Measurements from ENCODE around the gene ZNF490. TPM values are rescaled to one million over a fixed set of nuclear protein-coding genes. Genes with fewer than 3 reads are reported as not detected.
"Not testable (repeated sequence)": the region's sequence is repeated elsewhere in the genome, so short reads cannot be mapped to it uniquely, and the experiment has no call there.

Gene ZNF490
- total RNA-seq, 1 donor = 8.7 TPM

GRCh38 chr19:12647047-12647446 is 36.4 kb upstream of the ZNF490 start:
- Histone ChIP-seq H3K79me2 (ENCODE audit: insufficient read depth, low read length) (no peaks in the 10 kb centered on the region), H3K4me3 (ENCODE audit: insufficient read depth, low read length) (no peak overlapping the region), H2AFZ (ENCODE audit: low read length) (no peak overlapping the region), H3K4me2 (ENCODE audit: insufficient read depth, low read length) (no peak overlapping the region), H3K36me3 (ENCODE audit: insufficient read depth, low read length) (no peaks in the 10 kb centered on the region), H4K20me1 (ENCODE audit: insufficient read depth, low read length) (no peaks in the 10 kb centered on the region), H3K4me1 (ENCODE audit: insufficient read depth, low read length) (no peaks in the 10 kb centered on the region), H3K9me3 (ENCODE audit: low read depth, low read length) (no peaks in the 10 kb centered on the region), H3K27ac (ENCODE audit: low read depth, low read length) (no peak overlapping the region), H3K27me3 (ENCODE audit: insufficient read depth, low read length) (no peaks in the 10 kb centered on the region)
- no peak for TF ChIP-seq CTCF (IDR thresholded peaks at IDR 0.05; ENCODE audit: extremely low read depth, low read depth, low read length)
- no peak for DNase-seq (ENCODE audit: insufficient read length, low spot score, missing footprints)

GRCh38 chr19:12646551-12646950 is 35.9 kb upstream of the ZNF490 start:
- H3K4me2 ChIP-seq (ENCODE audit: insufficient read depth, low read length) = no peak overlapping the region
- H4K20me1 ChIP-seq (ENCODE audit: insufficient read depth, low read length) = no peaks in the 10 kb centered on the region
- TF ChIP-seq CTCF (IDR thresholded peaks at IDR 0.05; ENCODE audit: extremely low read depth, low read depth, low read length) = no peak
- no peaks in the 10 kb centered on the region for H3K36me3 ChIP-seq (ENCODE audit: insufficient read depth, low read length)
- H3K9me3 ChIP-seq (ENCODE audit: low read depth, low read length) = no peaks in the 10 kb centered on the region
- no peak overlapping the region for H3K4me3 ChIP-seq (ENCODE audit: insufficient read depth, low read length)
- H2AFZ ChIP-seq (ENCODE audit: low read length) = no peak overlapping the region
- peak; percentile 47 for DNase-seq (ENCODE audit: insufficient read length, low spot score, missing footprints)
- H3K79me2 ChIP-seq (ENCODE audit: insufficient read depth, low read length) = no peaks in the 10 kb centered on the region
- no peaks in the 10 kb centered on the region for H3K27me3 ChIP-seq (ENCODE audit: insufficient read depth, low read length)
- H3K27ac ChIP-seq (ENCODE audit: low read depth, low read length) = no peak overlapping the region
- H3K4me1 ChIP-seq (ENCODE audit: insufficient read depth, low read length) = no peaks in the 10 kb centered on the region

GRCh38 chr19:12643716-12644115 is 33.1 kb upstream of the ZNF490 start:
- not testable (repeated sequence) for H3K9me3 ChIP-seq (ENCODE audit: low read depth, low read length); H3K27ac ChIP-seq (ENCODE audit: low read depth, low read length); H3K27me3 ChIP-seq (ENCODE audit: insufficient read depth, low read length); H3K36me3 ChIP-seq (ENCODE audit: insufficient read depth, low read length); H3K4me1 ChIP-seq (ENCODE audit: insufficient read depth, low read length); H2AFZ ChIP-seq (ENCODE audit: low read length); H4K20me1 ChIP-seq (ENCODE audit: insufficient read depth, low read length); H3K79me2 ChIP-seq (ENCODE audit: insufficient read depth, low read length); DNase-seq (ENCODE audit: insufficient read length, low spot score, missing footprints); H3K4me2 ChIP-seq (ENCODE audit: insufficient read depth, low read length); H3K4me3 ChIP-seq (ENCODE audit: insufficient read depth, low read length)

- DNase-seq (ENCODE audit: insufficient read length, low spot score, missing footprints) = peak; percentile 56
- Histone ChIP-seq H4K20me1 (ENCODE audit: insufficient read depth, low read length) (no peaks in the 10 kb centered on the region), H3K4me1 (ENCODE audit: insufficient read depth, low read length) (no peaks in the 10 kb centered on the region), H3K27ac (ENCODE audit: low read depth, low read length) (no peak overlapping the region), H3K4me3 (ENCODE audit: insufficient read depth, low read length) (no peak overlapping the region), H3K4me2 (ENCODE audit: insufficient read depth, low read length) (no peak overlapping the region), H3K36me3 (ENCODE audit: insufficient read depth, low read length) (no peaks in the 10 kb centered on the region), H3K79me2 (ENCODE audit: insufficient read depth, low read length) (no peaks in the 10 kb centered on the region), H2AFZ (ENCODE audit: low read length) (no peak overlapping the region), H3K27me3 (ENCODE audit: insufficient read depth, low read length) (no peaks in the 10 kb centered on the region), H3K9me3 (ENCODE audit: low read depth, low read length) (no peaks in the 10 kb centered on the region)
- TF ChIP-seq CTCF (IDR thresholded peaks at IDR 0.05; ENCODE audit: extremely low read depth, low read depth, low read length) = no peak
These were observed 31.9 kb upstream of the ZNF490 start for GRCh38 chr19:12642506-12642905.

Measured in osteoblast (primary cell).